HG02623 (cell line): ENCODE measurements around the gene TYW3.
A peak's percentile ranks its signal among the peaks of the same experiment; 100 is the strongest.

Source experiments
- ATAC-seq: cut with Tn5 transposase; IDR thresholded peaks from one replicate; pipeline ENCODE4 v1.9.1; 2021; ENCODE audit warnings: moderate library complexity; ENCODE audit not compliant: unreplicated experiment

Gene TYW3

DNA sequence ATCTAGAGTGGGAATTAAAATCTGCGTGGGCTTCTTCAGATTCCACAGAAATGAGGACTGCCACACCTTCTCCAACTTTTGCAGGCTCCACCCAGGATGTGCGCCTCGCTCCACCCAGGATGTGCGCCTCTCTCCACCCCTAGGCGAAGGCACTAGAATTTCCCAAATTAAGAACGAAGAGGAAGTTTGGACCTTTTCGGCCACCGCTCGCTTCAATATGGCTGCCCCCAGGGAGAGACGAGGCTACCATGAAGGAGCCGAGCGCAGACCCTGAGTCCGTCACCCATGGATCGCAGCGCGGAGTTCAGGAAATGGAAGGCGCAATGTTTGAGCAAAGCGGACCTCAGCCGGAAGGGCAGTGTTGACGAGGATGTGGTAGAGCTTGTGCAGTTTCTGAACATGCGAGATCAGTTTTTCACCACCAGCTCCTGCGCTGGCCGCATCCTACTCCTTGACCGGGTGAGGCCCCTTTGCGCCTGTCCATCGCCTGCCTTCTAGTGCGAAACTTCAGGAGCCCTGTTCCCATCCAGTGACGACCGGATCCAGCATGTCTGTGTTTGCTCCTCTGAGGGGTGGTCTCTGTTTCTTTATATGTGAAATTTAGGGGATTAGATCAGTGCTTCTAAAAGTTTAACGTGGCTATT is at the start of gene TYW3, which contains the start of gene CRYZ:
Gene TYW3 (plus strand): TSS at position 193 of the 644 bp plus-strand sequence. CDS start 93 bp downstream, at position 286.
Gene CRYZ (minus strand): TSS at position 91 of the 644 bp plus-strand sequence. CDS start 8,229 bp downstream, outside the sequence.
- ATAC-seq, result peak; percentile 64

GRCh38 chr1:74683656-74684055 is 49.3 kb upstream of the TYW3 start:
- ATAC-seq, result no peak

GRCh38 chr1:74684301-74684700 is 48.7 kb upstream of the TYW3 start:
- no peak for ATAC-seq

DNA sequence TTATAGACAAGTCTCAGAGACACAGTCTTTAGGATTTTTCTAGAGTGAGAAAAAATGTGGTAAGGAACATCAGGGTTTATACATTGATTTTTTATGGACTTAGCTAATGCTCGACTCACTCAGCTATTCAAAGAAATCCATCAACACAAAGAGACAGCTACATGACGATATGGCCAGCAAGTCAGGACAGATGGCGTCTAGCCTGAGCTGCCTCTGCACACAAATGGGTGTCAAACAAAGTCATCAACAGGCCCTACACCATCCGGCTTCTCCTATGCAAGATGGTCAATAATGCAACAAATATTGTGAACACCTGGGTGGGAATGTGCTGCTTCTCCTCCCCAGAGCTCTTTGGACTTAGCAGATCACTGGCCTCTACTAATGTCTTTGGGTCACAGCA is 46.0 kb upstream of the TYW3 start:
- no peak for ATAC-seq

GRCh38 chr1:74689621-74690363 is 43.2 kb upstream of the TYW3 start:
- ATAC-seq, result no peak

- no peak for ATAC-seq
Observed at GRCh38 chr1:74690364-74690696, 42.6 kb upstream of the TYW3 start.

- no peak for ATAC-seq
Observed at GRCh38 chr1:74690909-74691308, 42.0 kb upstream of the TYW3 start.

DNA sequence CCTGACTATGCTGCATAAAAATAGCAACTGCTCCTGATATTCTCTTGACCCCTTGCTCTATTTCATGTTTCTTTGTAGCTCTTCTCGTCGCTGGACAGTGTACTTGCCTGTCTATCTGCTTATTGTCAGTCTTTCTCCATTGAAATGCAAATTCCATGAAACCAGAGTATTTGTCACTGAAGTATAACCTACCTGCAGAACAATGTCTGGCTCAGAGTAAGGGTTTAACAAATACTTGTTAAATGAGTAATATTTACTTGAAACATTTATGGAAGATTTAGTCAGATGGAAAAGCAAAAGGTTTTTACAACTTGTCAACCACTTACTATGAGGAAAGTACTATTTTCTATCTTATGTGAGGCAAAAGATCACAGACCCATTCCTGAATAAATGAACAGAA is 39.5 kb upstream of the TYW3 start:
- no peak for ATAC-seq

DNA sequence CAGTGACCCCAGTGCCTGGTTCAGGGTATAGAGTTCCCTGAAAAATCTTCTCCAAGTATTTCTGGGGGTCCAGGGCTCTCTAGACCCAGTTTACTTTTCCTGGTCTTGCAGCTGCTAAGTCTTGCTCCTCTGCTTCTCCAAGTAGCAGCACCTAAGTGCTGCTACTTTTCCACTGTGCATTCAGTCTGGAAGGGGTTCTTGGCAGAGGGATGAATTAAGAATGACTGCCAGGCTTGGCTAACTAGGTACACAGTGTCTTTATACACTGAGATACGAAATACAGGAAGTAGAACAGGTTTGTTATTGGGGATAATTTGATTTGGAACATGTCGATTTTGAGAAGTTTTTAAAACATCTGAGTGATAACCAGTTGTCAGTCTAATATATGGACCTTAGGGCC is 35.1 kb upstream of the TYW3 start:
- ATAC-seq, result no peak

DNA sequence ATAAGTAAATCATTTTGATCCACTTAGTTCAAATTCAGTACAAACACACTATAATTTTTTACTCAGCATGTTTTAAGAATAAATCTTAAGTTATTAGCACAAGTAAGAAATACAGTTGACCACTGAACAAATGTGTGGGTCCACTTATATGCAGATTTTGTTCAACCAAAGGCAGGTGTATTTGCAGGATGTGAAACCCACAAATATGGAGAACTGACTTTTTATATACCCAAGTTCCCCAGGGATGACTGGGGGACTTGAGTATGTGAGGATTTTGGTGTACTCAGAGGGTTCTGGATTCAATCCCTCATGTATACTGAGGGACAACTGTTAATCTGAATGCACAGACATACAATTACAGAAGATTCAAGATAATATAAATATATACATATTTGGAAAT is 33.6 kb upstream of the TYW3 start:
- ATAC-seq, result peak; percentile 44

DNA sequence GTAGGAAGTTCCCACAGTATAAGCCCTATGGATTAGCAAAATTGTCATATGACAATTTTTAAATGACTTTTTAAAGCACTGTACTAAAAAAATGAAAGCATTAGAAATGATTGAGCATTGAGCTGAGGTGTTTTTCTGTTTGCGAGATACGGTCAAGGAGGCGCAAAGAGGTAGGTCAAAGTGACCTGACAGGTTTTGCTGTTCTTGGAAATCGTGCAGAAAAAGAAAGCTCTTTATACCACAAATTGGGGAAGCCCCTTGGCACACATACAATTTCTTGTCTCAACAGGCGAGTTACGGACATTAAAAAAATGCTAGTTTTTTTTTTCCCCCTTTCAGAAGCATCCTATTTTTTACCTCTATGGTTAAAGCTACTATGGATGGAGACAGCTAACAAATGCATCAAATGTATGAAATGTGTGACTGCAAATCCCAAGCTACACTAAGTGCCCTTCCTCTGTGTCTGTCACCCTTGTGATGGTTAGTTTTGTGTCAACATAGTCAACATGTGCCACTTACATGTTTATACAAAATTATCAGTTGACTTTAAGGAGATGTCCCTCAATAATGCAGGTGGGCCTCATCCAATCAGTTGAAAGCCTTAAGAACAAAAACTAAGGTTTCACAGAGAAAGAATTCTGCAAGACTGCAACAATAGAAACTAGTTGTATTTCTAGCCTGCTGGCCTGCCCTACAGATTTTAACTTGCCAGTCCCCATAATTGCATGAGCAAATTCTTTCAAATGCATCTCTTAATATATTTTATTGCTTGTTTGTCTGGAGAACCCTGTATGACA is 29.4 kb upstream of the TYW3 start:
- no peak for ATAC-seq

- ATAC-seq, result no peak
Observed at GRCh38 chr1:74712881-74713280, 20.1 kb upstream of the TYW3 start.

- no peak for ATAC-seq
Observed at GRCh38 chr1:74713849-74714248, 19.1 kb upstream of the TYW3 start.

DNA sequence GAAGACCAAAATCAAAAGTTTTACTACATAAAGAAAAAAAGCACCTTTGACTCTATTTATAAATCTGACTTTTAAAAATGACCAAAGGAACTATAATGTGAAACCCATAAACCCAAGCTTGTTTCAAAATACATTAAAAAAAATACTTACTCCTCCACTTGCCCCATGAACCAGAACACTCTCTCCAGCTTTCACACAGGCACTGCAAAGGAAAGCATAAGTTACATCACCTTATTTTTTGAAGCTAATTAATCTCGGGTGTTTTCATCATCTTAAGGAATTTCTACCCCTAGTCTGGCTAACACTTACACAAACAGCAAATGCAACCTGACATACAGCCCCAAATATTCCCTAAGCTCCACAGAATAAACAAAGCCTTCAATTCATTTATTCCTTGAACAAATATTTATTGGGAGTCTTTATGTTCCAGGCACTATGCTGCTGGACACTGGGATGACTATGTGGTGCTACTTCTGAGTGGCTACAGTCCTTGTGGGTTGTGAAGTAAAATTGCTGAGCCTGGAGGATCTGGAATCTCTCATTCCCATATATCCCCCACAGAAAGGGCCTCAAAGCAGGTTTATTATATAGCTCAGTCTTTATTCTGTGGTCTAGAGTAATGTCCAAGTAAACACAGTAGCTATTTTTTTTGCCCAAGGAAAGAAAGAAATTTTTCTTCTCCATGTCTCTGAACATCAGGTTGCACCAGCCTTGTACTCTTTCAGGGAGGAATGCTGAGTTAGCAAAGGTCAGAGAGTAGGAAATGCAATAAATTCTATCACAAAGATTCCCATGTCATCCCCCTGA is 18.3 kb upstream of the TYW3 start:
- peak; percentile 53 for ATAC-seq

GRCh38 chr1:74715236-74715502 is 17.8 kb upstream of the TYW3 start:
- ATAC-seq, result no peak

DNA sequence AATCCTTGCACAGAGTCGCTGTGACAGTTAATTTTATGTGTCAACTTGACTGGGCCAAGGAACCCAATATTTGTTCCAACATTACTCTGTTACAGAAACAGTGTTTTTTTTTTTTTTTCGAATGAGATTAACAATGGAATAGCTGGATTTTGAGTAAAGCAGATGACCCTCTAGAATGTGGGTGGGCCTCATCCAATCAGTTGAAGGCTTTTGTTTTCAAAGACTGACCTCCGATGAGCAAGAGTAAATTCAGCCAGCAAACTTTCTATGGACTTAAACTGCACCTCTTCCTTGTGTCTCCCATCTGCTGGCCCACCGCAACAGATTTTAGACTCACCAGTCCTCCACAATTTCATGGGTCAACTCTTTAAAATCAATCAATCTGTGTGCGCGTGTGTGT is 17.1 kb upstream of the TYW3 start:
- no peak for ATAC-seq

DNA sequence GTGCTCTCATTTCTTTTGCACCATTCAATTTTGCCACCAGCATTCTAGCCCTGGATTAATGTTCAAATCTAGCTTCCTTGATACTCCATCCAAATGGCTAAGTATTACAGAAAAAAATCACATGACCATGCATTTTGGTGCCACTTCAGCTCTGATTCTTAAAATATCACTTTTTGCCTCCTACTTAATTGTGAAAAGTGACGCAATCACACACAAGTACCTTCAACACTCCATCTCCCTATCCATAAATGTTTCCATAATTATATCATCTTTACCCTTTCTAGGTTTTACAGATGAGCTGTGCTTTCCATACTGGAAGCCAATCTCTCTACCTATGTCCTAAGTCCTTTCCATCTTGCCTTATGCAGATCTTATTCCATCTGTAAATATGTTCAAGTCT is 16.1 kb upstream of the TYW3 start:
- ATAC-seq, result no peak

- no peak for ATAC-seq
Observed at GRCh38 chr1:74717626-74718025, 15.3 kb upstream of the TYW3 start.

DNA sequence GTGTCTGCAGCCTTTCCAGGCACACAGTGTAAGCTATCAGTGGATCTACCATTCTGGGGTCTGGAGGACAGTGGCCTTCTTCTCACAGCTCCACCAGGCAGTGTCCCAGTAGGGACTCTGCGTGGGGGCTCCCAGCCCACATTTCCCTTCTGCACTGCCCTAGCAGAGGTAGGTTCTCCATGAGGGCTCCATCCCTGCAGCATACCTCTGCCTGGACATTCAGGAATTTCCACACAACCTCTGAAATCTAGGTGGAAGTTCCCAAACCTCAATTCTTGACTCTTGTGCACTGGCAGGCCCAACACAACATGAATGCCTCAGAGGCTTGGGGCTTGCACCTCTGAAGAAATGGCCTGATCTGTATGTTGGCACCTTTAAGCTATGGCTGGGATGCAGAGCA is 6.9 kb upstream of the TYW3 start:
- no peak for ATAC-seq

- ATAC-seq, result no peak
Observed at GRCh38 chr1:74728736-74729135, 4.2 kb upstream of the TYW3 start.

DNA sequence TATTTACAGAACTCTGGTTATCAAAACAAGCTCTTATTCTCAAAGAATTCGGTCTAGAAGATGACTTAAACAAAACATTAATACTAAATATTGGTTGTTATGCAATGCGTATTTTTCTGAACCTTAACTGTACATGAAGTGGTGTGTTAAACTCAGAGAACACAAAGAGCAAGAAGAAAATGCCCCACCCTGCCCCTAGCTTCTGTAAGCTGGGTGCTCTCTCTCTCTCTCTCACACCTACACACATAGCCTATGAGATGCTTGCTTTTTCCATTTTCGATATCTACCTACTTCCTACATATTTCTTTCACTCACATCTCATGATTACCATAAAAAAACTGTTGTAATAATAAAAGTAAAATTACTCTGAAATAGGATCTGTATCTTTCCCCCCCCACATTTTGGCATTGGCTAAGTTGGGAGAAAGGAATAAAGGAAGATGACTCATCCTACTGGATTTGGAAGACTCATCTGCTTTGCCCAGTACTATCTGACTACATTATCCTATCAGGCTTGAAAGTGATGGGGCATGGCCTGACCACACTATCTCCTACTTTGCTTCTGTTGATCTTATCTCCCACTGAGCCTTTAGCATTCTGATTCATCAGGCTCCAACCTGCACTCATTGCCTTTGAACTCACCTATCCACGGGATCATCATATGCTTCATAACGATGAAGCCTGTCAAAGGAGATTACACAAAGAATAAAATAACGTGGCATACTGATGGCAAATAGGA is 3.0 kb upstream of the TYW3 start:
- ATAC-seq, result no peak
